ENCODE results near the gene WFDC6.

Gene WFDC6

GRCh38 chr20:45503403-45503802 is 35.9 kb downstream of the WFDC6 start:
- Mint-ChIP-seq H3K27me3 (peaks cover 39 to 62% of the 10 kb centered on the region in 2 donors), H3K4me1 (peaks cover 14% of the 10 kb centered on the region in 2 donors), H3K4me3 (no peak overlapping the region), H3K9me3 (no peaks in the 10 kb centered on the region), H3K27ac (no peak overlapping the region), H3K36me3 (no peaks in the 10 kb centered on the region)
- DNase-seq (no peak), ATAC-seq (replicated peaks) (no peak)

GRCh38 chr20:45502561-45502960 is 36.7 kb downstream of the WFDC6 start:
- DNase-seq (no peak), ATAC-seq (replicated peaks) (no peak)
- peaks cover 7 to 9% of the 10 kb centered on the region in 2 donors for H3K4me1 Mint-ChIP-seq
- no peaks in the 10 kb centered on the region for H3K9me3 Mint-ChIP-seq
- no peak overlapping the region for H3K27ac Mint-ChIP-seq
- no peaks in the 10 kb centered on the region for H3K36me3 Mint-ChIP-seq
- H3K4me3 Mint-ChIP-seq, result no peak overlapping the region
- peaks cover 35 to 56% of the 10 kb centered on the region in 2 donors for H3K27me3 Mint-ChIP-seq

DNA sequence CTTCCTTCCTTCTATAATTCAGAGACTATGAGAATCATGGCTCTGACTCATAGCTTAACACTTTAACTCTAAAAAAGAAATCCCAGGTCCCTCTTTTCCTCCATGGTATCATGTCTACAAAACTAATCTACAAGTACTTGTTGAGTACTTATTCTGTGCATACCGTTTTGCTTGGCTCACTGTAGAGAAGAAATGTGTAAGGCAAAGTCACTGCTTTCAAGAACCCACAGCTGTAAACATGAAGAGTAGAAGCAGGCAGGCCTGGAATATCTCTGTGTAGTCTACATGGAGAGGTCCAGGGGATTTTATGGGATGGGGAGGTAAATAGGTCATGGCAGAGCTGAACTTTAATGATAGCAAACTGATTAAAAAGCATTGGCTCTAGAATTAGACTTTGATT is 37.7 kb downstream of the WFDC6 start:
- ATAC-seq (replicated peaks), result no peak
- DNase-seq, result no peak
- Mint-ChIP-seq H3K9me3 (no peaks in the 10 kb centered on the region), H3K27ac (no peak overlapping the region), H3K27me3 (peaks cover 39 to 60% of the 10 kb centered on the region in 2 donors), H3K4me1 (peaks cover 0 to 2% of the 10 kb centered on the region in 2 donors), H3K36me3 (no peaks in the 10 kb centered on the region), H3K4me3 (no peak overlapping the region)

DNA sequence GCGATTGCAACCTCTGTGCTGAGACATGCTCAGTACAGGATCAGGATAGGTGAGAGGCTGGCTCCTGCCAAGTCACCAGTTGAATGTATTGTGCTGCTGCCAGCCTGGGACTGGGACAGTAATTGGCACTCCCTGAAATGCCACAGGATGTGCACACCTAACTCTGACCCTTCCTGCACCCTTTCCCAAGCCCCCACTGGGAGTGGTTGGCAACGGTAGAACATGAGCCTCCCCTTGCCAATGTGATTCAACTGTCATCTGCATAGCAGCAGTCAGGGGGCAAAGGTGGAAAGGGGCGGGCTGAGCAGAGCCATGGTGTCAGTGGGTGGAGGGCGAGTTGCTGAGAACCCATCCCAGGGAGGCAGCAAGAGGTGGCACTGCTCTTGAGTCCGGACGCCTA is 39.3 kb downstream of the WFDC6 start:
- Mint-ChIP-seq H3K27ac (no peak overlapping the region), H3K4me1 (no peaks in the 10 kb centered on the region), H3K27me3 (peaks cover 34 to 60% of the 10 kb centered on the region in 2 donors), H3K36me3 (no peaks in the 10 kb centered on the region), H3K9me3 (no peaks in the 10 kb centered on the region), H3K4me3 (no peak overlapping the region)
- ATAC-seq (replicated peaks) (no peak), DNase-seq (no peak)

DNA sequence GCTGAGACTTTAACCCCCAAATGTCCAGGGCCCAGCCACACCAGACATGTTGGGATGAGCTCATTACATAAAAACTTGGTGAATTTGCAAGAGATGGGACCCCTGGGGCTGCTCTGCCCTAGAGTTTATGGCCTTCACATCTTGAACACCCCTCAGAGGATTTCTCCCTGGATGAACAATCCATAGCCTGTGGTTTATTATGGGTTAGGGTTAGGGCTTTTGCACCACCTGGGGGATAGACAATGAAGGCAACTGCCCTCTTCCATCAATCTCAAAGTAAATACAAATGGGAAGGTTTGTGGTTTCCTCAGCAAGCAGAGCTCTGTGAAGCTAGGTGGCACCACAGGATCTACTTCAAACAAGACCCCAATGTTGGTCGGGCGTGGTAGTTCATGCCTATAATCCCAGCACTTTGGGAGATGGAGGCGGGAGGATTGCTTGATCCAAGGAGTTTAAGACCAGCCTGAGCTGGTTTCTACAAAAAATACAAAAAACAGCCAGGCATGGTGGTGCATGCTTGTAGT is 41.2 kb downstream of the WFDC6 start:
- Mint-ChIP-seq H3K36me3 (no peaks in the 10 kb centered on the region), H3K4me3 (no peak overlapping the region), H3K9me3 (no peaks in the 10 kb centered on the region), H3K4me1 (no peaks in the 10 kb centered on the region), H3K27ac (no peak overlapping the region), H3K27me3 (peaks cover 28 to 47% of the 10 kb centered on the region in 2 donors)
- no peak for DNase-seq
- no peak for ATAC-seq (replicated peaks)

DNA sequence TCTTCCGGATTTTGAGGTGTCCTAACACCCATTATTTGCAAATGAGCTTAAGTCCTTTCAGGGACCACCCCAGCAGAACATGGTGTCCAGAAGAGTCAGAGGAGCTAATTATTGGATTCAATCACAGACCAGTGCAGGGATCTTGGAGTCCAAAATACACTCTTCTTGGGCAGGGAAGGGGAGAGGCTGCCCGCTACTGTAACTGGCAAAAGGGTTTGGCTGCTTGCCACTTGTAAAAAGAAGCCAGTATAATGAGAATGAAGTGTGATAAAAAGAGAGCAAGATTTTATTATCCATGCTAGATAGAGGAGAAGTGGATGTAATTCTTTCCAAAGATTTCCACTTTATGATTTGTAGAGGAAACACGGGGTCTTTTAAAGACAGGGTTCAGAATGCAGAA is 43.1 kb downstream of the WFDC6 start:
- no peak overlapping the region for H3K4me3 Mint-ChIP-seq
- H3K27me3 Mint-ChIP-seq, result peaks cover 29 to 52% of the 10 kb centered on the region in 2 donors
- no peaks in the 10 kb centered on the region for H3K4me1 Mint-ChIP-seq
- ATAC-seq (replicated peaks) (no peak), DNase-seq (no peak)
- no peak overlapping the region for H3K27ac Mint-ChIP-seq
- H3K36me3 Mint-ChIP-seq, result no peaks in the 10 kb centered on the region
- no peaks in the 10 kb centered on the region for H3K9me3 Mint-ChIP-seq

DNA sequence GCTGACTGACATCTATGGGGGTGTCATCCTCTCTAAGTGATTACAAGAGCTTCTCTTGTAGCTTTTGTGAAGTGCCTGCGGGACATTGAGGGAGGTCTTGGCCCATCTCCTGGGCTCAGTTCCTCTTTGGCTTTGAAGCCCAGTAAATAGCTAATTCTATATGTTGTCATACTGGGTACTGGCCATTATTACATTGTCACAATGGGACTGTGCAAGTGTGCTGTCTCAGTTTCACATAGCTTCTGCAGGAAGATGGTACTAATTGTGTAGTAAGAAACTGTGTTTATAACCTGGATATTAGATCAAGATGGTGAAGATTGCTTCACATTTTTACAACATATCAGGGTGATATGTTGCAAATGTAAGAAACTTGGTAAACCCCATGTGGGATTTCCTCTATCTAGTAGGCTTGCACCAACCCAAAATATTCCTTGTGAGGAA is 43.8 kb downstream of the WFDC6 start:
- no peak overlapping the region for H3K4me3 Mint-ChIP-seq
- ATAC-seq (replicated peaks), result no peak
- H3K27ac Mint-ChIP-seq, result no peak overlapping the region
- DNase-seq, result no peak
- no peaks in the 10 kb centered on the region for H3K9me3 Mint-ChIP-seq
- H3K4me1 Mint-ChIP-seq, result no peaks in the 10 kb centered on the region
- no peaks in the 10 kb centered on the region for H3K36me3 Mint-ChIP-seq
- peaks cover 29 to 49% of the 10 kb centered on the region in 2 donors for H3K27me3 Mint-ChIP-seq

- Mint-ChIP-seq H3K36me3 (no peaks in the 10 kb centered on the region), H3K27ac (no peak overlapping the region), H3K27me3 (peaks cover 31 to 60% of the 10 kb centered on the region in 2 donors), H3K9me3 (no peaks in the 10 kb centered on the region), H3K4me1 (no peaks in the 10 kb centered on the region), H3K4me3 (no peak overlapping the region)
- ATAC-seq (replicated peaks) (no peak), DNase-seq (no peak)
Observed at GRCh38 chr20:45489083-45489531, 50.2 kb downstream of the WFDC6 start.

GRCh38 chr20:45487231-45487635 is 52.0 kb downstream of the WFDC6 start:
- DNase-seq, result no peak
- no peaks in the 10 kb centered on the region for H3K9me3 Mint-ChIP-seq
- no peak overlapping the region for H3K27ac Mint-ChIP-seq
- H3K4me1 Mint-ChIP-seq, result no peaks in the 10 kb centered on the region
- ATAC-seq (replicated peaks), result peak in 1 of 2 donors; percentile 46
- no peak overlapping the region for H3K4me3 Mint-ChIP-seq
- H3K27me3 Mint-ChIP-seq, result peaks cover 27 to 60% of the 10 kb centered on the region in 2 donors
- H3K36me3 Mint-ChIP-seq, result no peaks in the 10 kb centered on the region

DNA sequence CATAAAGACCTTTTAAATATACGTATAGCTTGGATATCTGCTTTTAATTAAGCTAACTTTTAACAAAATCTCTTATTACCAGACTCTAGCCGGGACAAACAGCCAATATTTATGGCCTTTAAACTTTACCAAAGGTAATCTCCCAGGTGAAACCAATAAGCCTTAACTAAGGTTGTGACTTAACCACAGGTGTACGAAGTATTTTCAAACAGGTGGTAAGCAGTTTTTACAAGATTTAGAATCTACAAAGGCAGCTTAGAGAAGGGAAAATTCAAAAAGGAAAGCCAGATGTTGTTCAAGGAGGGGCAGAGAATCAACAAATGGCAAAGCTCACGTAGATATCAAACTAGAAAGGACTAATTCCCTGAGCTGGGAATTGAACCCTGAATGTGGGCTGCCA is 53.9 kb downstream of the WFDC6 start:
- peaks cover 0 to 2% of the 10 kb centered on the region in 2 donors for H3K4me1 Mint-ChIP-seq
- DNase-seq (no peak), ATAC-seq (replicated peaks) (no peak)
- H3K9me3 Mint-ChIP-seq, result no peaks in the 10 kb centered on the region
- H3K4me3 Mint-ChIP-seq, result no peak overlapping the region
- peaks cover 28 to 65% of the 10 kb centered on the region in 2 donors for H3K27me3 Mint-ChIP-seq
- H3K36me3 Mint-ChIP-seq, result no peaks in the 10 kb centered on the region
- H3K27ac Mint-ChIP-seq, result no peak overlapping the region

DNA sequence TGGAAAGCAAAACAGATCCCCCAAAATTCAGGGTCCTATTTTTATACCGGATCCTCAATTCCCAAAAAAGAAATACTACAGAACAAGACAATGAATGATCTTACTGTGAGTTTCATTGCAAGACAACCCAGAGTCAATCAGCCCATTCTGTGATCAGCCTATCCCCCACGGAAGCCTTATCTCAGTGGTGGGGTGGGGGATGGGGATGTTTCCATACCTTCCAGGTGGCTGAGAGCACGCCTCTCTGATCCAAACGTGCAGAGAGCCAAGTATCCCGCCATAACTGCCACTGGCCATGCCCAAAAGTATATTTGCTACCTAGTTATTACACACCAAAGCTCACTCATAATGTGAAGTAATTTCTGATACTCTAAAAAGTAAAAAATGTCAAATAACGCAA is 54.6 kb downstream of the WFDC6 start:
- no peaks in the 10 kb centered on the region for H3K36me3 Mint-ChIP-seq
- H3K27ac Mint-ChIP-seq, result no peak overlapping the region
- H3K4me1 Mint-ChIP-seq, result peaks cover 0 to 2% of the 10 kb centered on the region in 2 donors
- H3K9me3 Mint-ChIP-seq, result no peaks in the 10 kb centered on the region
- H3K4me3 Mint-ChIP-seq, result no peak overlapping the region
- DNase-seq (no peak), ATAC-seq (replicated peaks) (no peak)
- peaks cover 29 to 65% of the 10 kb centered on the region in 2 donors for H3K27me3 Mint-ChIP-seq
